Natural killer cell (primary cell): ENCODE measurements around the gene ANKRD28. TPM values are rescaled to one million over a fixed set of nuclear protein-coding genes. Genes with fewer than 3 reads are reported as not detected.

Experiments
- ATAC-seq, 3 donors: fragments of 150-1000 bp in 2 of 3; fragments of 200-7000 bp in 1 of 3; cut with Tn5 transposase; 1 replicate in 1 of 3; 2 replicates in 2 of 3; pipeline ENCODE4 v1.10.0; 2021; ENCODE audit warnings: mild to moderate bottlenecking in 2 of 3, moderate library complexity in 2 of 3
- DNase-seq, 2 donors: peaks; one replicate each; pipeline versions ENCODE4 v3.0.0 to v3.0.0-alpha.2; 2013 to 2021; ENCODE audit warnings: mixed read lengths in 1 of 2
- H3K27ac ChIP-seq: one replicate; pipeline ENCODE4 v1.5.1; 2013; ENCODE audit warnings: mild to moderate bottlenecking, low read length
- H3K27me3 ChIP-seq: one replicate; pipeline ENCODE4 v1.6.1; 2013; ENCODE audit warnings: low read length; ENCODE audit not compliant: control insufficient read depth, insufficient read depth
- H3K36me3 ChIP-seq: one replicate; pipeline ENCODE4 v1.6.1; 2013; ENCODE audit warnings: low read length; ENCODE audit not compliant: control insufficient read depth, insufficient read depth
- H3K4me1 ChIP-seq: one replicate; pipeline ENCODE4 v1.6.1; 2013; ENCODE audit warnings: low read length; ENCODE audit not compliant: control insufficient read depth, insufficient read depth
- H3K4me3 ChIP-seq: one replicate; pipeline ENCODE4 v1.5.1; 2013; ENCODE audit warnings: low read length
- H3K9me3 ChIP-seq: one replicate; pipeline ENCODE4 v1.6.1; 2013; ENCODE audit warnings: low read length; ENCODE audit not compliant: control insufficient read depth, insufficient read depth
- H3K27ac Mint-ChIP-seq, 2 donors: one replicate each; pipeline ENCODE4 v1.8.0; 2022; ENCODE audit warnings: mild to moderate bottlenecking in 2 of 2, mixed read lengths in 2 of 2, moderate library complexity in 1 of 2
- H3K27me3 Mint-ChIP-seq, 2 donors: one replicate each; pipeline ENCODE4 v1.8.0; 2022; ENCODE audit warnings: low read depth in 2 of 2, mixed read lengths in 2 of 2
- H3K36me3 Mint-ChIP-seq: one replicate; pipeline ENCODE4 v1.8.0; 2022; ENCODE audit warnings: mixed read lengths
- H3K4me1 Mint-ChIP-seq, 2 donors: one replicate each; pipeline ENCODE4 v1.8.0; 2022; ENCODE audit warnings: mixed read lengths in 2 of 2
- H3K4me3 Mint-ChIP-seq: one replicate; pipeline ENCODE4 v1.8.0; 2022; ENCODE audit warnings: mild to moderate bottlenecking, moderate library complexity, mixed read lengths
- H3K9me3 Mint-ChIP-seq, 2 donors: one replicate each; pipeline ENCODE4 v1.8.0; 2022; ENCODE audit warnings: mixed read lengths in 2 of 2
- CTCF ChIP-seq: fragments of 200-600 bp; IDR thresholded peaks from one replicate; pipeline ENCODE4 v1.8.0; 2022; ENCODE audit warnings: antibody characterized with exemption
- WGBS: methylation state at CpG from one replicate; pipeline ENCODE4 v1.1.7; 2013; ENCODE audit warnings: missing lambda C conversion rate; ENCODE audit not compliant: insufficient coverage; 5-methylcytosine and 5-hydroxymethylcytosine counted together
- intact Hi-C: fragments of 100-400 bp; cut with micrococcal nuclease; formaldehyde crosslinking; loops from one replicate; pipeline ENCODE4 v1.14.2; 2022
- total RNA-seq, 4 donors: library from RNA; stranded (reverse); fragments of 120-200 nt in 1 of 4; gene quantifications; one replicate each; pipeline versions ENCODE4 v1.2.3 to v1.2.4, GENCODE V29; 2013 to 2022

ANKRD28 gene
- total RNA-seq, 3 donors from 2014 or later (not counting 1 experiment from before 2014, with no cell fraction given) = 58.0 to 99.7 (median 91.7) TPM

- 76% methylated on average over 2 of the region's 2 CpGs for WGBS
- no peak overlapping the region for H3K27ac Mint-ChIP-seq
- intact Hi-C loops = no loop called here
Measured at GRCh38 chr3:15726043-15726442, 71.7 kb downstream of the ANKRD28 start.

GRCh38 chr3:15724446-15724845 lies 73.3 kb downstream of the ANKRD28 start:
- no CpG with 5 or more reads among the region's 1 CpG for WGBS
- Histone ChIP-seq H3K4me1 (no peaks in the 10 kb centered on the region), H3K27ac (no peak overlapping the region), H3K9me3 (no peaks in the 10 kb centered on the region), H3K36me3 (peaks cover 42% of the 10 kb centered on the region), H3K4me3 (no peak overlapping the region), H3K27me3 (no peaks in the 10 kb centered on the region)
- DNase-seq (no peak), ATAC-seq (no peak)
- Mint-ChIP-seq H3K4me3 (no peak overlapping the region), H3K36me3 (peaks cover 18% of the 10 kb centered on the region), H3K27ac (no peak overlapping the region), H3K4me1 (peaks cover 10 to 25% of the 10 kb centered on the region in 2 donors), H3K27me3 (no peaks in the 10 kb centered on the region), H3K9me3 (no peaks in the 10 kb centered on the region)
- no peak for TF ChIP-seq CTCF
- intact Hi-C loops = no loop called here

More at GRCh38 chr3:15726043-15726442, 71.7 kb downstream of the ANKRD28 start:
- H3K36me3 Mint-ChIP-seq = peaks cover 7% of the 10 kb centered on the region
- no peak for ATAC-seq
- DNase-seq = no peak
- no peak for TF ChIP-seq CTCF
- H3K27ac ChIP-seq = no peak overlapping the region
- H3K27me3 Mint-ChIP-seq = no peaks in the 10 kb centered on the region
- peaks cover 32% of the 10 kb centered on the region for H3K36me3 ChIP-seq
- H3K4me3 ChIP-seq = no peak overlapping the region
- H3K4me1 ChIP-seq = peaks cover 4% of the 10 kb centered on the region
- H3K27me3 ChIP-seq = no peaks in the 10 kb centered on the region
- peaks cover 23 to 27% of the 10 kb centered on the region in 2 donors for H3K4me1 Mint-ChIP-seq
- no peaks in the 10 kb centered on the region for H3K9me3 ChIP-seq
- H3K4me3 Mint-ChIP-seq = no peak overlapping the region
- H3K9me3 Mint-ChIP-seq = no peaks in the 10 kb centered on the region

- TF ChIP-seq CTCF = no peak
- Histone ChIP-seq H3K4me3 (no peak overlapping the region), H3K36me3 (peaks cover 42% of the 10 kb centered on the region), H3K9me3 (no peaks in the 10 kb centered on the region), H3K27ac (no peak overlapping the region), H3K27me3 (no peaks in the 10 kb centered on the region), H3K4me1 (no peaks in the 10 kb centered on the region)
- H3K4me3 Mint-ChIP-seq = no peak overlapping the region
- H3K9me3 Mint-ChIP-seq = no peaks in the 10 kb centered on the region
- no peaks in the 10 kb centered on the region for H3K27me3 Mint-ChIP-seq
- no peak for DNase-seq
- intact Hi-C loops = no loop called here
- H3K27ac Mint-ChIP-seq = no peak overlapping the region
- H3K4me1 Mint-ChIP-seq = peaks cover 2 to 16% of the 10 kb centered on the region in 2 donors
- H3K36me3 Mint-ChIP-seq = peaks cover 18% of the 10 kb centered on the region
- no peak for ATAC-seq
Measured at GRCh38 chr3:15723624-15723884, 74.2 kb downstream of the ANKRD28 start.

GRCh38 chr3:15722877-15723623 lies 74.7 kb downstream of the ANKRD28 start:
- Mint-ChIP-seq H3K27me3 (no peaks in the 10 kb centered on the region), H3K4me3 (no peak overlapping the region), H3K27ac (no peak overlapping the region), H3K36me3 (peaks cover 18% of the 10 kb centered on the region), H3K9me3 (no peaks in the 10 kb centered on the region), H3K4me1 (peaks cover 0 to 13% of the 10 kb centered on the region in 2 donors)
- no peak for ATAC-seq
- no peak overlapping the region for H3K4me3 ChIP-seq
- H3K27ac ChIP-seq = no peak overlapping the region
- H3K36me3 ChIP-seq = peaks cover 42% of the 10 kb centered on the region
- intact Hi-C loops = no loop called here
- no peaks in the 10 kb centered on the region for H3K4me1 ChIP-seq
- 59% methylated on average over 3 of the region's 3 CpGs for WGBS
- no peaks in the 10 kb centered on the region for H3K27me3 ChIP-seq
- TF ChIP-seq CTCF = no peak
- no peaks in the 10 kb centered on the region for H3K9me3 ChIP-seq
- no peak for DNase-seq
